GM18526 (cell line): ENCODE data around the gene BAIAP2.

Experiments
- POLR2A ChIP-seq: IDR thresholded peaks from 3 replicates; pipeline ENCODE4 v1.6.1; 2011; ENCODE audit not compliant: insufficient read length; ENCODE audit errors: extremely low read depth

The BAIAP2 gene

GRCh38 chr17:80998748-80999535 lies 36.0 kb upstream of the BAIAP2 start:
- no peak for TF ChIP-seq POLR2A

GRCh38 chr17:80999536-81000333 lies 35.2 kb upstream of the BAIAP2 start:
- TF ChIP-seq POLR2A: no peak

- TF ChIP-seq POLR2A: no peak
Observed at GRCh38 chr17:81000334-81000630, 34.7 kb upstream of the BAIAP2 start.

- no peak for TF ChIP-seq POLR2A
Observed at GRCh38 chr17:81000631-81001357, 34.2 kb upstream of the BAIAP2 start.

GRCh38 chr17:81002013-81002384 lies 33.0 kb upstream of the BAIAP2 start:
- TF ChIP-seq POLR2A: no peak

- TF ChIP-seq POLR2A: no peak
Observed at GRCh38 chr17:81002409-81003361, 32.3 kb upstream of the BAIAP2 start.

GRCh38 chr17:81003711-81004475 lies 31.1 kb upstream of the BAIAP2 start:
- TF ChIP-seq POLR2A: no peak

GRCh38 chr17:81006891-81007290 lies 28.1 kb upstream of the BAIAP2 start:
- no peak for TF ChIP-seq POLR2A

- no peak for TF ChIP-seq POLR2A
Observed at GRCh38 chr17:81008140-81008539, 26.8 kb upstream of the BAIAP2 start.

GRCh38 chr17:81009136-81009535 lies 25.8 kb upstream of the BAIAP2 start:
- no peak for TF ChIP-seq POLR2A

GRCh38 chr17:81010935-81011334 lies 24.0 kb upstream of the BAIAP2 start:
- TF ChIP-seq POLR2A: no peak

GRCh38 chr17:81011951-81012350 lies 23.0 kb upstream of the BAIAP2 start:
- no peak for TF ChIP-seq POLR2A

GRCh38 chr17:81012574-81013447 lies 22.1 kb upstream of the BAIAP2 start:
- no peak for TF ChIP-seq POLR2A
